Activated CD4-positive, alpha-beta T cell treated with anti-CD3 and anti-CD28 coated beads, Interleukin-2, amount 10 ng/mL, durations not matched to agents 7 days and 5 days (primary cell): ENCODE measurements around the gene GNAI3. TPM values are rescaled to one million over a fixed set of nuclear protein-coding genes. Genes with fewer than 3 reads are reported as not detected.

Source experiments
- CTCF ChIA-PET: fragments of 350-600 bp; sonication (Branson Sonifier 250); formaldehyde crosslinking; loops from one replicate; lab custom pipeline; 2021; ENCODE audit warnings: antibody characterized with exemption; lab: Charles Lee
- POLR2A ChIA-PET: fragments of 350-600 bp; sonication (Branson Sonifier 250); formaldehyde crosslinking; loops from one replicate; lab custom pipeline; 2021; ENCODE audit warnings: antibody characterized with exemption; lab: Charles Lee
- DNase-seq: peaks from one replicate; pipeline ENCODE4 v3.0.0-alpha.2; 2020
- H3K27ac Mint-ChIP-seq: one replicate; pipeline ENCODE4 v1.8.0; 2021; ENCODE audit warnings: mild to moderate bottlenecking, moderate library complexity, mixed read lengths
- H3K27me3 Mint-ChIP-seq: one replicate; pipeline ENCODE4 v1.8.0; 2021; ENCODE audit warnings: mixed read lengths
- H3K36me3 Mint-ChIP-seq: one replicate; pipeline ENCODE4 v1.8.0; 2021; ENCODE audit warnings: low read depth, mixed read lengths
- H3K4me1 Mint-ChIP-seq: one replicate; pipeline ENCODE4 v1.8.0; 2021; ENCODE audit warnings: mixed read lengths
- H3K4me3 Mint-ChIP-seq: one replicate; pipeline ENCODE4 v1.8.0; 2021; ENCODE audit warnings: mild to moderate bottlenecking, moderate library complexity, mixed read lengths
- H3K9me3 Mint-ChIP-seq: one replicate; pipeline ENCODE4 v1.8.0; 2021; ENCODE audit warnings: mixed read lengths
- total RNA-seq, 2 experiments: library from RNA; stranded (reverse); gene quantifications; one replicate each; pipeline ENCODE4 v1.2.3, GENCODE V29; 2021

Gene GNAI3
- total RNA-seq, 2 experiments from 2014 or later: 8.8 to 9.7 TPM

- H3K27ac Mint-ChIP-seq: no peak overlapping the region
- no peak for DNase-seq
- H3K27me3 Mint-ChIP-seq: no peaks in the 10 kb centered on the region
- no peak overlapping the region for H3K4me3 Mint-ChIP-seq
- peaks cover 8% of the 10 kb centered on the region for H3K36me3 Mint-ChIP-seq
- peaks cover 41% of the 10 kb centered on the region for H3K4me1 Mint-ChIP-seq
- ChIA-PET POLR2A (no interaction called here), CTCF (interaction anchor here (1.5 to 2.2 kb wide), 2 partner anchors 11 to 27 kb away, joined by 6 to 7 read pairs; partner anchors contain the start of gene GNAI3)
- no peaks in the 10 kb centered on the region for H3K9me3 Mint-ChIP-seq
Measured at GRCh38 chr1:109559995-109560394, 11.6 kb downstream of the GNAI3 start.

GRCh38 chr1:109564194-109564878 is 15.9 kb downstream of the GNAI3 start:
- POLR2A ChIA-PET: no interaction called here
- peaks cover 35% of the 10 kb centered on the region for H3K4me1 Mint-ChIP-seq

GRCh38 chr1:109565241-109565640 is 16.8 kb downstream of the GNAI3 start:
- DNase-seq: no peak
- H3K27me3 Mint-ChIP-seq: no peaks in the 10 kb centered on the region
- peaks cover 5% of the 10 kb centered on the region for H3K36me3 Mint-ChIP-seq
- no peak overlapping the region for H3K27ac Mint-ChIP-seq
- H3K4me3 Mint-ChIP-seq: no peak overlapping the region
- POLR2A ChIA-PET: no interaction called here
- CTCF ChIA-PET: interaction anchor here (0.6 to 1.4 kb wide), 3 partner anchors 9 to 663 kb away, joined by 3 to 4 read pairs (median 3); no protein-coding TSS in a partner anchor
- H3K4me1 Mint-ChIP-seq: peaks cover 28% of the 10 kb centered on the region
- H3K9me3 Mint-ChIP-seq: no peaks in the 10 kb centered on the region

More at GRCh38 chr1:109564194-109564878, 15.9 kb downstream of the GNAI3 start:
- H3K9me3 Mint-ChIP-seq: no peaks in the 10 kb centered on the region
- peaks cover 5% of the 10 kb centered on the region for H3K36me3 Mint-ChIP-seq
- H3K27me3 Mint-ChIP-seq: no peaks in the 10 kb centered on the region
- CTCF ChIA-PET: interaction anchor here (0.6 to 1.4 kb wide), 3 partner anchors 9 to 664 kb away, joined by 3 to 4 read pairs (median 3); no protein-coding TSS in a partner anchor
- no peak overlapping the region for H3K4me3 Mint-ChIP-seq
- H3K27ac Mint-ChIP-seq: no peak overlapping the region
- DNase-seq: no peak

GRCh38 chr1:109566982-109567381 is 18.6 kb downstream of the GNAI3 start:
- Mint-ChIP-seq H3K4me1 (peaks cover 23% of the 10 kb centered on the region), H3K27me3 (no peaks in the 10 kb centered on the region), H3K36me3 (peaks cover 5% of the 10 kb centered on the region), H3K27ac (no peak overlapping the region), H3K9me3 (no peaks in the 10 kb centered on the region), H3K4me3 (no peak overlapping the region)
- DNase-seq: no peak
- ChIA-PET POLR2A (no interaction called here), CTCF (interaction anchor here (1.3 to 2.1 kb wide), 2 partner anchors 8 to 34 kb away, joined by 4 to 8 read pairs; no protein-coding TSS in a partner anchor)

GRCh38 chr1:109567877-109568672 is 19.7 kb downstream of the GNAI3 start:
- no peaks in the 10 kb centered on the region for H3K9me3 Mint-ChIP-seq
- ChIA-PET CTCF (interaction anchor here (1.3 to 2.1 kb wide), 2 partner anchors 10 to 36 kb away, joined by 4 to 8 read pairs; no protein-coding TSS in a partner anchor), POLR2A (no interaction called here)
- H3K36me3 Mint-ChIP-seq: peaks cover 5% of the 10 kb centered on the region
- no peak for DNase-seq
- H3K27ac Mint-ChIP-seq: no peak overlapping the region
- peaks cover 23% of the 10 kb centered on the region for H3K4me1 Mint-ChIP-seq
- no peaks in the 10 kb centered on the region for H3K27me3 Mint-ChIP-seq
- no peak overlapping the region for H3K4me3 Mint-ChIP-seq

GRCh38 chr1:109569323-109569722 is 20.9 kb downstream of the GNAI3 start:
- Mint-ChIP-seq H3K9me3 (no peaks in the 10 kb centered on the region), H3K27ac (no peak overlapping the region), H3K4me1 (peaks cover 16% of the 10 kb centered on the region), H3K4me3 (no peak overlapping the region), H3K36me3 (peaks cover 5% of the 10 kb centered on the region), H3K27me3 (no peaks in the 10 kb centered on the region)
- CTCF ChIA-PET: interaction anchor here (1.1 to 1.9 kb wide), 2 partner anchors 31 to 102 kb away, joined by 3 to 7 read pairs; no protein-coding TSS in a partner anchor
- DNase-seq: no peak
- POLR2A ChIA-PET: no interaction called here

- ChIA-PET POLR2A (no interaction called here), CTCF (interaction anchor here (0.5 to 1.9 kb wide), 5 partner anchors 9 to 188 kb away, joined by 3 to 7 read pairs (median 4); no protein-coding TSS in a partner anchor)
- no peaks in the 10 kb centered on the region for H3K27me3 Mint-ChIP-seq
- H3K9me3 Mint-ChIP-seq: no peaks in the 10 kb centered on the region
- no peak for DNase-seq
- peaks cover 11% of the 10 kb centered on the region for H3K36me3 Mint-ChIP-seq
- H3K27ac Mint-ChIP-seq: no peak overlapping the region
- peaks cover 14% of the 10 kb centered on the region for H3K4me1 Mint-ChIP-seq
- H3K4me3 Mint-ChIP-seq: no peak overlapping the region
Measured at GRCh38 chr1:109570414-109570813, 22.0 kb downstream of the GNAI3 start.

- Mint-ChIP-seq H3K27ac (no peak overlapping the region), H3K36me3 (peaks cover 17% of the 10 kb centered on the region), H3K4me1 (peaks cover 2% of the 10 kb centered on the region), H3K4me3 (no peak overlapping the region), H3K9me3 (no peaks in the 10 kb centered on the region), H3K27me3 (no peaks in the 10 kb centered on the region)
- DNase-seq: no peak
- POLR2A ChIA-PET: no interaction called here
- CTCF ChIA-PET: interaction anchor here (0.7 kb wide), 1 partner anchor 27 kb away, joined by 3 read pairs; no protein-coding TSS in a partner anchor
Measured at GRCh38 chr1:109573785-109574184, 25.4 kb downstream of the GNAI3 start.

- no peaks in the 10 kb centered on the region for H3K27me3 Mint-ChIP-seq
- peaks cover 48% of the 10 kb centered on the region for H3K36me3 Mint-ChIP-seq
- POLR2A ChIA-PET: no interaction called here
- H3K9me3 Mint-ChIP-seq: no peaks in the 10 kb centered on the region
- CTCF ChIA-PET: interaction anchor here (0.6 to 2.3 kb wide), 2 partner anchors 12 to 450 kb away, joined by 3 to 12 read pairs; no protein-coding TSS in a partner anchor
- H3K27ac Mint-ChIP-seq: no peak overlapping the region
- DNase-seq: no peak
- H3K4me1 Mint-ChIP-seq: no peaks in the 10 kb centered on the region
- no peak overlapping the region for H3K4me3 Mint-ChIP-seq
Measured at GRCh38 chr1:109578947-109579443, 30.6 kb downstream of the GNAI3 start.

GRCh38 chr1:109579491-109579890 is 31.1 kb downstream of the GNAI3 start:
- H3K36me3 Mint-ChIP-seq: peaks cover 49% of the 10 kb centered on the region
- ChIA-PET CTCF (interaction anchor here (0.6 to 2.3 kb wide), 2 partner anchors 11 to 449 kb away, joined by 3 to 12 read pairs; no protein-coding TSS in a partner anchor), POLR2A (no interaction called here)
- DNase-seq: no peak
- no peaks in the 10 kb centered on the region for H3K27me3 Mint-ChIP-seq
- H3K9me3 Mint-ChIP-seq: no peaks in the 10 kb centered on the region
- no peak overlapping the region for H3K27ac Mint-ChIP-seq
- no peaks in the 10 kb centered on the region for H3K4me1 Mint-ChIP-seq
- H3K4me3 Mint-ChIP-seq: no peak overlapping the region

- DNase-seq: no peak
- Mint-ChIP-seq H3K36me3 (peaks cover 56% of the 10 kb centered on the region), H3K27ac (no peak overlapping the region), H3K4me3 (no peak overlapping the region), H3K9me3 (no peaks in the 10 kb centered on the region), H3K27me3 (no peaks in the 10 kb centered on the region), H3K4me1 (no peaks in the 10 kb centered on the region)
- CTCF ChIA-PET: no interaction called here
- POLR2A ChIA-PET: no interaction called here
Measured at GRCh38 chr1:109582021-109582420, 33.6 kb downstream of the GNAI3 start.

- Mint-ChIP-seq H3K4me1 (no peaks in the 10 kb centered on the region), H3K4me3 (no peak overlapping the region), H3K27me3 (no peaks in the 10 kb centered on the region), H3K9me3 (no peaks in the 10 kb centered on the region), H3K36me3 (peaks cover 65% of the 10 kb centered on the region), H3K27ac (no peak overlapping the region)
- POLR2A ChIA-PET: no interaction called here
- CTCF ChIA-PET: no interaction called here
- no peak for DNase-seq
Measured at GRCh38 chr1:109584766-109585165, 36.4 kb downstream of the GNAI3 start.
